MM.1S (cell line): ENCODE data around the gene C2CD2.
"Not testable (repeated sequence)": the region's sequence is repeated elsewhere in the genome, so short reads cannot be mapped to it uniquely, and the experiment has no call there.

ENCODE experiments used
- DNase-seq: peaks from one replicate; pipeline ENCODE4 v3.0.0-alpha.2; 2015
- H2AFZ ChIP-seq: fragments of 300-600 bp; sonication (generic); 2 replicates; pipeline ENCODE4 v1.6.0; 2016; ENCODE audit warnings: antibody characterized with exemption, low read length
- H3F3A ChIP-seq: fragments of 300-600 bp; sonication (generic); 2 replicates; pipeline ENCODE4 v1.6.1; 2016; ENCODE audit warnings: mild to moderate bottlenecking, antibody characterized with exemption, low read length, moderate library complexity, mixed read lengths; ENCODE audit not compliant: insufficient read depth
- H3K27ac ChIP-seq: fragments of 300-600 bp; sonication (generic); 2 replicates; pipeline ENCODE4 v1.5.1; 2016; ENCODE audit warnings: mild to moderate bottlenecking, low read length
- H3K27me3 ChIP-seq: fragments of 300-600 bp; sonication (generic); replicated peaks from 2 replicates; pipeline ENCODE4 v1.6.0; 2016; ENCODE audit warnings: low read length; ENCODE audit not compliant: insufficient read depth
- H3K36me3 ChIP-seq: fragments of 300-600 bp; sonication (generic); replicated peaks from 2 replicates; pipeline ENCODE4 v1.6.1; 2016; ENCODE audit warnings: mild to moderate bottlenecking, low read length, mixed read lengths; ENCODE audit not compliant: insufficient read depth
- H3K4me1 ChIP-seq: fragments of 300-600 bp; sonication (generic); 2 replicates; pipeline ENCODE4 v1.6.1; 2016; ENCODE audit warnings: low read length, mixed read lengths
- H3K4me2 ChIP-seq: fragments of 300-600 bp; sonication (generic); 2 replicates; pipeline ENCODE4 v1.6.0; 2016; ENCODE audit warnings: low read depth, low read length
- H3K4me3 ChIP-seq: fragments of 300-600 bp; sonication (generic); 2 replicates; pipeline ENCODE4 v1.5.1; 2016; ENCODE audit warnings: low read length, mixed read lengths
- H3K79me2 ChIP-seq: fragments of 300-600 bp; sonication (generic); 2 replicates; pipeline ENCODE4 v1.6.1; 2016; ENCODE audit warnings: mixed run types, low read length, mixed read lengths
- H3K9ac ChIP-seq: fragments of 300-600 bp; sonication (generic); 2 replicates; pipeline ENCODE4 v1.6.1; 2016; ENCODE audit warnings: low read length, mixed read lengths
- H3K9me2 ChIP-seq: fragments of 300-600 bp; sonication (generic); replicated peaks from 2 replicates; pipeline ENCODE4 v1.6.1; 2016; ENCODE audit warnings: mild to moderate bottlenecking, low read length, mixed read lengths; ENCODE audit not compliant: insufficient read depth
- H3K9me3 ChIP-seq: fragments of 300-600 bp; sonication (generic); replicated peaks from 2 replicates; pipeline ENCODE4 v1.6.1; 2016; ENCODE audit warnings: mild to moderate bottlenecking, low read length, mixed read lengths; ENCODE audit not compliant: insufficient read depth
- H4K20me1 ChIP-seq: fragments of 300-600 bp; sonication (generic); 2 replicates; pipeline ENCODE4 v1.6.1; 2016; ENCODE audit warnings: mild to moderate bottlenecking, low read length, moderate library complexity, mixed read lengths; ENCODE audit not compliant: insufficient read depth
- CTCF ChIP-seq: fragments of 300-600 bp; sonication (generic); IDR thresholded peaks from 2 replicates; pipeline ENCODE4 v1.5.1; 2016; ENCODE audit warnings: antibody characterized with exemption, low read length, mixed read lengths
- EZH2 ChIP-seq: fragments of 300-600 bp; sonication (generic); optimal IDR thresholded peaks from 2 replicates; pipeline ENCODE3; 2017; ENCODE audit warnings: low read depth, mild to moderate bottlenecking, antibody characterized with exemption, low read length, mixed read lengths
- EZH2phosphoT487 ChIP-seq: fragments of 300-600 bp; sonication (generic); IDR thresholded peaks from 2 replicates; pipeline ENCODE4 v1.6.1; 2018; ENCODE audit warnings: antibody characterized with exemption, low read length

Gene C2CD2

GRCh38 chr21:41995577-41995976 lies 41.8 kb upstream of the C2CD2 start:
- H4K20me1 ChIP-seq = no peaks in the 10 kb centered on the region
- no peak overlapping the region for H2AFZ ChIP-seq
- peaks cover 42% of the 10 kb centered on the region for H3K79me2 ChIP-seq
- no peaks in the 10 kb centered on the region for H3K4me1 ChIP-seq
- H3K4me2 ChIP-seq = no peak overlapping the region
- no peak for DNase-seq
- no peak overlapping the region for H3K4me3 ChIP-seq
- H3K9me2 ChIP-seq = no peaks in the 10 kb centered on the region
- no peaks in the 10 kb centered on the region for H3K9me3 ChIP-seq
- H3K36me3 ChIP-seq = peaks cover 27% of the 10 kb centered on the region
- H3K27me3 ChIP-seq = no peaks in the 10 kb centered on the region
- no peak for TF ChIP-seq EZH2phosphoT487
- no peak for TF ChIP-seq CTCF
- no peak for TF ChIP-seq EZH2
- H3K9ac ChIP-seq = no peak overlapping the region
- H3F3A ChIP-seq = no peaks in the 10 kb centered on the region
- H3K27ac ChIP-seq = no peak overlapping the region

GRCh38 chr21:41994613-41995012 lies 40.8 kb upstream of the C2CD2 start:
- H4K20me1 ChIP-seq, H3K27ac ChIP-seq, H3K4me2 ChIP-seq, H3K27me3 ChIP-seq, H3K4me1 ChIP-seq, H2AFZ ChIP-seq, H3F3A ChIP-seq, H3K9me2 ChIP-seq, DNase-seq, H3K9me3 ChIP-seq, H3K4me3 ChIP-seq, H3K9ac ChIP-seq: not testable (repeated sequence)
- H3K36me3 ChIP-seq = peaks cover 27% of the 10 kb centered on the region
- peaks cover 32% of the 10 kb centered on the region for H3K79me2 ChIP-seq

DNA sequence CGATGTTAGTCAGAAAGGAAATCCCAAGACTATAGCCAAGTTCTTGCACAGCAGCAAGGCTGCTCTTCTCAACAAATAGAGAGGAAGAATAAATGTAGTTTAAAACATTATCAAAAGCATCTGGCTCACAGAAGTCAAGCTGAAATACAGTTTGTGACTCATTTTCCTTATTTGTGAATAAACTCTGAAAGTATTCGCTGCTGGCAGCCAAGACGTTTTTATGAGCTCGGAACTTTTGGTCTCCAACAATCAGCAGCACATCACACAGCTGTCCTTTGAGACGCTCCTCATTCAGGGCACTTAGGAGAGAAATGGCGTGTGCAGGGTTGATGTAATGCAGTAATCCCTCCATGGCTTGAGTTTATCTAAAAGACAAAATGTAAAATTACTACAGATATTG lies 39.9 kb upstream of the C2CD2 start:
- H3K9ac ChIP-seq = no peak overlapping the region
- H3K4me2 ChIP-seq = no peak overlapping the region
- no peaks in the 10 kb centered on the region for H3F3A ChIP-seq
- TF ChIP-seq EZH2 (no peak), CTCF (no peak), EZH2phosphoT487 (no peak)
- H3K9me3 ChIP-seq = no peaks in the 10 kb centered on the region
- no peaks in the 10 kb centered on the region for H3K9me2 ChIP-seq
- H3K27me3 ChIP-seq = no peaks in the 10 kb centered on the region
- H3K4me3 ChIP-seq = no peak overlapping the region
- no peaks in the 10 kb centered on the region for H4K20me1 ChIP-seq
- DNase-seq = no peak
- H3K79me2 ChIP-seq = peaks cover 24% of the 10 kb centered on the region
- no peak overlapping the region for H2AFZ ChIP-seq
- H3K27ac ChIP-seq = no peak overlapping the region
- peaks cover 27% of the 10 kb centered on the region for H3K36me3 ChIP-seq
- no peaks in the 10 kb centered on the region for H3K4me1 ChIP-seq

- no peaks in the 10 kb centered on the region for H3K4me1 ChIP-seq
- H3K4me2 ChIP-seq = no peak overlapping the region
- H2AFZ ChIP-seq = no peak overlapping the region
- no peak for DNase-seq
- no peak overlapping the region for H3K27ac ChIP-seq
- no peak overlapping the region for H3K4me3 ChIP-seq
- no peaks in the 10 kb centered on the region for H3K27me3 ChIP-seq
- peaks cover 23% of the 10 kb centered on the region for H3K36me3 ChIP-seq
- H3K9ac ChIP-seq = no peak overlapping the region
- peaks cover 14% of the 10 kb centered on the region for H3K79me2 ChIP-seq
- TF ChIP-seq EZH2 (no peak), CTCF (no peak), EZH2phosphoT487 (no peak)
- no peaks in the 10 kb centered on the region for H3F3A ChIP-seq
- H3K9me3 ChIP-seq = no peaks in the 10 kb centered on the region
- no peaks in the 10 kb centered on the region for H4K20me1 ChIP-seq
- no peaks in the 10 kb centered on the region for H3K9me2 ChIP-seq
Measured at GRCh38 chr21:41992576-41992975, 38.8 kb upstream of the C2CD2 start.
